CD14-positive monocyte (primary cell): ENCODE data around the gene ABI1. TPM values are rescaled to one million over a fixed set of nuclear protein-coding genes. Genes with fewer than 3 reads are reported as not detected.
A peak's percentile ranks its signal among the peaks of the same experiment; 100 is the strongest.

Experiments
- DNase-seq, 3 donors: peaks; one replicate each; pipeline ENCODE4 v3.0.0-alpha.2; 2011 to 2022
- H2AFZ ChIP-seq: 2 replicates; pipeline ENCODE4 v1.6.0; 2012; ENCODE audit warnings: mild to moderate bottlenecking, low read depth, low read length, inconsistent platforms; ENCODE audit not compliant: insufficient read depth, poor library complexity, severe bottlenecking
- H3K27ac ChIP-seq, 2 donors: 1 replicate in 1 of 2; 2 replicates in 1 of 2; pipeline ENCODE4 v1.5.1; 2012 to 2013; ENCODE audit warnings: low read length in 2 of 2, control low read depth in 1 of 2, inconsistent platforms in 1 of 2, low read depth in 1 of 2, mild to moderate bottlenecking in 1 of 2
- H3K27me3 ChIP-seq, 2 donors: one replicate each; pipeline versions ENCODE4 v1.6.0 to v1.6.1; 2011 to 2013; ENCODE audit warnings: low read length in 2 of 2; ENCODE audit not compliant: control insufficient read depth in 2 of 2, insufficient read depth in 2 of 2
- H3K36me3 ChIP-seq, 2 donors: replicated peaks in 1 of 2; 1 replicate in 1 of 2; 2 replicates in 1 of 2; pipeline versions ENCODE4 v1.5.1 to v1.6.1; 2012 to 2013; ENCODE audit warnings: low read length in 2 of 2, control low read depth in 1 of 2, inconsistent platforms in 1 of 2, mild to moderate bottlenecking in 1 of 2; ENCODE audit not compliant: insufficient read depth in 2 of 2, control insufficient read depth in 1 of 2
- H3K4me1 ChIP-seq, 2 donors: 1 replicate in 1 of 2; 2 replicates in 1 of 2; pipeline versions ENCODE4 v1.5.1 to v1.6.1; 2012 to 2013; ENCODE audit warnings: low read length in 2 of 2, control low read depth in 1 of 2, inconsistent platforms in 1 of 2, mild to moderate bottlenecking in 1 of 2, moderate library complexity in 1 of 2; ENCODE audit not compliant: insufficient read depth in 2 of 2, control insufficient read depth in 1 of 2
- H3K4me2 ChIP-seq: replicated peaks from 2 replicates; pipeline ENCODE3; 2012; ENCODE audit warnings: low read length, moderate library complexity, mild to moderate bottlenecking; ENCODE audit not compliant: poor library complexity, severe bottlenecking; ENCODE audit errors: extremely low read depth
- H3K4me3 ChIP-seq, 3 experiments: fragments of 200-600 bp in 1 of 3; sonication (generic) in 1 of 3; replicated peaks in 1 of 3; 1 replicate in 2 of 3; 2 replicates in 1 of 3; pipeline ENCODE4 v1.5.1; 2011 to 2013; ENCODE audit warnings: low read length in 3 of 3, mild to moderate bottlenecking in 3 of 3, control low read depth in 2 of 3, low read depth in 2 of 3, inconsistent platforms in 1 of 3, moderate library complexity in 1 of 3
- H3K79me2 ChIP-seq: 2 replicates; pipeline ENCODE4 v1.6.0; 2012; ENCODE audit warnings: mild to moderate bottlenecking, control low read depth, inconsistent platforms, low read length, moderate library complexity; ENCODE audit not compliant: insufficient read depth
- H3K9ac ChIP-seq: 2 replicates; pipeline ENCODE4 v1.6.0; 2017; ENCODE audit warnings: low read length, mild to moderate bottlenecking; ENCODE audit not compliant: insufficient read depth, poor library complexity, severe bottlenecking
- H3K9me3 ChIP-seq, 2 donors: replicated peaks in 1 of 2; 1 replicate in 1 of 2; 2 replicates in 1 of 2; pipeline versions ENCODE4 v1.5.1 to v1.6.1; 2012 to 2013; ENCODE audit warnings: low read length in 2 of 2, control low read depth in 1 of 2; ENCODE audit not compliant: control insufficient read depth in 1 of 2, insufficient read depth in 1 of 2
- H4K20me1 ChIP-seq: 2 replicates; pipeline ENCODE4 v1.6.0; 2012; ENCODE audit warnings: mild to moderate bottlenecking, low read length, control low read depth, moderate library complexity; ENCODE audit not compliant: insufficient read depth
- H3K27ac Mint-ChIP-seq, 7 donors: one replicate each; pipeline ENCODE4 v1.8.0; 2020; ENCODE audit warnings: mild to moderate bottlenecking in 7 of 7, mixed read lengths in 7 of 7, moderate library complexity in 6 of 7, inconsistent platforms in 2 of 7
- H3K27me3 Mint-ChIP-seq, 3 donors: one replicate each; pipeline ENCODE4 v1.8.0; 2021 to 2022; ENCODE audit warnings: low read depth in 3 of 3, mild to moderate bottlenecking in 3 of 3, mixed read lengths in 3 of 3, moderate library complexity in 3 of 3, inconsistent platforms in 1 of 3
- H3K36me3 Mint-ChIP-seq, 2 donors: one replicate each; pipeline ENCODE4 v1.8.0; 2020; ENCODE audit warnings: mixed read lengths in 2 of 2, inconsistent platforms in 1 of 2, mild to moderate bottlenecking in 1 of 2
- H3K4me1 Mint-ChIP-seq: one replicate; pipeline ENCODE4 v1.8.0; 2020; ENCODE audit warnings: mild to moderate bottlenecking, mixed read lengths
- H3K4me3 Mint-ChIP-seq, 2 donors: one replicate each; pipeline ENCODE4 v1.8.0; 2020; ENCODE audit warnings: mild to moderate bottlenecking in 2 of 2, mixed read lengths in 2 of 2, moderate library complexity in 1 of 2
- H3K9me3 Mint-ChIP-seq, 7 donors: one replicate each; pipeline ENCODE4 v1.8.0; 2020 to 2022; ENCODE audit warnings: mixed read lengths in 7 of 7, mild to moderate bottlenecking in 6 of 7, moderate library complexity in 6 of 7, inconsistent platforms in 2 of 7
- CTCF ChIP-seq: fragments of 200-600 bp; IDR thresholded peaks from one replicate; pipeline ENCODE4 v1.8.0; 2022; ENCODE audit warnings: antibody characterized with exemption, mild to moderate bottlenecking
- WGBS: methylation state at CpG from one replicate; pipeline ENCODE4 v1.1.5; 2013; ENCODE audit warnings: missing lambda C conversion rate; ENCODE audit not compliant: insufficient coverage; 5-methylcytosine and 5-hydroxymethylcytosine counted together
- intact Hi-C, 2 donors: fragments of 100-400 bp; cut with micrococcal nuclease; formaldehyde crosslinking; loops; one replicate each; pipeline versions ENCODE4 v1.15.0 to v1.15.1; 2023
- polyA plus RNA-seq, 3 donors: library from polyadenylated mRNA; depleted of rRNA in 1 of 3; unstranded in 2 of 3; stranded (reverse) in 1 of 3; fragments of 300-500 nt in 2 of 3; fragments of >200 nt in 1 of 3; fragmentation: Illumina TruSeq in 2 of 3; gene quantifications; 1 replicate in 2 of 3; 2 replicates in 1 of 3; pipeline ENCODE4 v1.2.3, GENCODE V29; 2012 to 2021

The ABI1 gene
- polyA plus RNA-seq, 3 donors = 39.8 to 77.2 (median 61.5) TPM

DNA sequence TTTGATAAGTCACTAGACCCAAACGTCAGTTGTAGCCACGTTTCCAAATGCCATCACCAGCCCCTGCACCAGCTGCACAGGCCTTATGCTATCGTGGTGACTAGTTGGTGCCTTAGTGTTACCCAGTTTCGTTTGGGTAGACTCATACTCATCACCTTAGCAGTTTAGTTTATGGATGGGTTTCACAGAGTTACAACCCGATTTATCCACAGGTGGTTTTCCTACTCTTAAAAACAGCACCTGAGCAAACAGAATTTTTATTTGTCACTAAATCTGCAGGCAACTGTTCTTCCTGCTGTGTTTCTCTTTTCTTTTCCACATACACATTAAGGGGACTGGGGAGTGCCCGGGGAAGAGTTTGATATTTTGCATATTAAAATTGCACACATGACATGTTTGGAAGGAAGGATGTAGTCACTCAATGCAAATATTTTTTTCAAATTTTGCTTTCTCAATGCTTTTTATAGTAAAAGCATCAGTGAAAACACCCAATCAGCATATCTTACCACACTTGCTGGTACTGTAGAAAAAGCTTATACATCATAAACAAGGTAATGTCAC lies 121.6 kb downstream of the ABI1 start:
- Histone ChIP-seq H3K4me2 (no peak overlapping the region), H3K4me3 (no peak overlapping the region)

GRCh38 chr10:26738301-26738911 lies 122.4 kb downstream of the ABI1 start:
- Histone ChIP-seq H3K36me3 (peaks cover 71 to 96% of the 10 kb centered on the region in 2 donors), H2AFZ (no peak overlapping the region), H3K4me2 (no peak overlapping the region), H3K4me1 (peaks cover 4 to 7% of the 10 kb centered on the region in 2 donors), H3K79me2 (no peaks in the 10 kb centered on the region), H3K9me3 (no peaks in the 10 kb centered on the region), H3K9ac (no peak overlapping the region), H3K4me3 (no peak overlapping the region), H3K27ac (peak overlapping the region in 1 of 2 donors; percentile 81), H4K20me1 (peaks cover 7% of the 10 kb centered on the region), H3K27me3 (no peaks in the 10 kb centered on the region)
- Mint-ChIP-seq H3K4me1 (peaks cover 5% of the 10 kb centered on the region), H3K4me3 (no peak overlapping the region), H3K27me3 (no peaks in the 10 kb centered on the region), H3K9me3 (no peaks in the 10 kb centered on the region), H3K36me3 (peaks cover 74 to 94% of the 10 kb centered on the region in 2 donors), H3K27ac (peak overlapping the region in 6 of 7 donors; percentile 30 to 90 (median 78))
- no peak for TF ChIP-seq CTCF
- intact Hi-C loops = no loop called here
- WGBS = no CpG with 5 or more reads among the region's 5 CpGs
- DNase-seq = no peak

More for the DNA sequence above, 121.6 kb downstream of the ABI1 start:
- Histone ChIP-seq H3K9ac (no peak overlapping the region), H3K79me2 (no peaks in the 10 kb centered on the region), H4K20me1 (peaks cover 10% of the 10 kb centered on the region), H3K4me1 (peaks cover 4 to 7% of the 10 kb centered on the region in 2 donors), H2AFZ (no peak overlapping the region), H3K27me3 (no peaks in the 10 kb centered on the region), H3K36me3 (peaks cover 70 to 96% of the 10 kb centered on the region in 2 donors), H3K9me3 (no peaks in the 10 kb centered on the region), H3K27ac (peak overlapping the region in 1 of 2 donors; percentile 81)
- H3K36me3 Mint-ChIP-seq = peaks cover 71 to 94% of the 10 kb centered on the region in 2 donors
- no peaks in the 10 kb centered on the region for H3K27me3 Mint-ChIP-seq
- TF ChIP-seq CTCF = no peak
- no peaks in the 10 kb centered on the region for H3K9me3 Mint-ChIP-seq
- H3K27ac Mint-ChIP-seq = peak overlapping the region in 5 of 7 donors; percentile 24 to 85 (median 48)
- intact Hi-C loops = no loop called here
- 80% methylated on average over 1 of the region's 6 CpGs for WGBS
- peaks cover 9% of the 10 kb centered on the region for H3K4me1 Mint-ChIP-seq
- no peak for DNase-seq
- H3K4me3 Mint-ChIP-seq = no peak overlapping the region
